GM12878 (cell line): ENCODE results near the gene CMAS. TPM values are rescaled to one million over a fixed set of nuclear protein-coding genes. Genes with fewer than 3 reads are reported as not detected.

Experiments used
- ATAC-seq: fragments of 200-7000 bp; cut with Tn5 transposase; 3 replicates; pipeline ENCODE4 v1.9.1; 2020; ENCODE audit warnings: mild to moderate bottlenecking, moderate library complexity
- Bru-seq: library from RNA; stranded (reverse); fragments of 400-500 nt; gene quantifications from one replicate; lab custom pipeline; 2021; lab: Mats Ljungman, UMichigan
- BruChase-seq, 2 experiments: library from RNA; stranded (reverse); fragments of 400-500 nt; gene quantifications; one replicate each; lab custom pipeline; 2021; lab: Mats Ljungman, UMichigan
- BruUV-seq: library from RNA; stranded (reverse); fragments of 400-500 nt; replicated peaks from 2 replicates; lab custom pipeline; 2021; lab: Mats Ljungman, UMichigan
- CTCF ChIA-PET: fragments of 300-600 bp; sonication (Branson Sonifier 250); formaldehyde crosslinking; extraction: SDS; loops from one replicate; lab custom pipeline; 2021; ENCODE audit warnings: inconsistent platforms; lab: Yijun Ruan, JAX
- POLR2A ChIA-PET: fragments of 350-600 bp; formaldehyde crosslinking; extraction: SDS; loops from one replicate; lab custom pipeline; 2021; ENCODE audit warnings: inconsistent platforms; lab: Charles Lee
- RAD21 ChIA-PET: fragments of 300-600 bp; sonication (Branson Sonifier 250); formaldehyde crosslinking; loops from one replicate; lab custom pipeline; 2023; ENCODE audit warnings: antibody characterized with exemption; ENCODE audit not compliant: unreplicated experiment; lab: Charles Lee
- SMC1A ChIA-PET: fragments of 300-600 bp; sonication (Branson Sonifier 250); formaldehyde crosslinking; loops from one replicate; lab custom pipeline; 2023; ENCODE audit not compliant: unreplicated experiment, uncharacterized antibody; lab: Charles Lee
- DNase-seq: peaks from one replicate; pipeline ENCODE4 v3.0.0-alpha.2; 2011; ENCODE audit warnings: low read depth, low spot score
- FAIRE-seq: peaks from 3 replicates; lab custom pipeline; 2011; peaks lifted over from hg19 to GRCh38; lab: Jason Lieb, UNC
- H2AFZ ChIP-seq: 2 replicates; pipeline ENCODE4 v1.6.0; 2011; ENCODE audit warnings: low read depth, low read length, control low read depth; ENCODE audit not compliant: control insufficient read depth
- H3K27ac ChIP-seq: 2 replicates; pipeline ENCODE4 v1.5.1; 2011; ENCODE audit warnings: control low read depth; ENCODE audit not compliant: control insufficient read depth, insufficient read depth
- H3K27me3 ChIP-seq, 2 experiments: replicated peaks in 1 of 2; 2 replicates each; pipeline versions ENCODE4 v1.6.0 to v1.6.1; 2011; ENCODE audit warnings: low read length in 1 of 2; ENCODE audit not compliant: control insufficient read depth in 2 of 2, insufficient read depth in 2 of 2
- H3K36me3 ChIP-seq, 2 experiments: 2 replicates each; pipeline ENCODE4 v1.5.1; 2011; ENCODE audit warnings: low read length in 1 of 2; ENCODE audit not compliant: control insufficient read depth in 2 of 2, insufficient read depth in 2 of 2
- H3K4me1 ChIP-seq: 2 replicates; pipeline ENCODE4 v1.6.1; 2011; ENCODE audit warnings: mild to moderate bottlenecking, low read length, moderate library complexity, mixed read lengths; ENCODE audit not compliant: control insufficient read depth, insufficient read depth
- H3K4me2 ChIP-seq: 2 replicates; pipeline ENCODE4 v1.6.0; 2011; ENCODE audit warnings: control low read depth; ENCODE audit not compliant: control insufficient read depth, insufficient read depth
- H3K4me3 ChIP-seq: fragments of 200-600 bp; sonication (generic); 2 replicates; pipeline ENCODE4 v1.5.1; 2016
- H3K79me2 ChIP-seq: 2 replicates; pipeline ENCODE4 v1.6.0; 2011; ENCODE audit warnings: low read length; ENCODE audit not compliant: control insufficient read depth, insufficient read depth
- H3K9ac ChIP-seq: 2 replicates; pipeline ENCODE4 v1.8.0; 2011; ENCODE audit warnings: low read length, control low read depth, mixed read lengths; ENCODE audit not compliant: control insufficient read depth, insufficient read depth
- H3K9me3 ChIP-seq: replicated peaks from 3 replicates; pipeline ENCODE4 v1.5.1; 2011; ENCODE audit warnings: mild to moderate bottlenecking, low read length; ENCODE audit not compliant: control insufficient read depth, insufficient read depth
- H4K20me1 ChIP-seq: 2 replicates; pipeline ENCODE4 v1.6.0; 2011; ENCODE audit not compliant: control insufficient read depth, insufficient read depth
- ATF3 ChIP-seq: IDR thresholded peaks from 2 replicates; pipeline ENCODE4 v1.6.1; 2011; ENCODE audit warnings: low read depth, mild to moderate bottlenecking, low read length, moderate library complexity, borderline replicate concordance; ENCODE audit errors: extremely low read depth
- BCL3 ChIP-seq: IDR thresholded peaks from 2 replicates; pipeline ENCODE4 v1.6.1; 2011; ENCODE audit warnings: borderline replicate concordance, low read depth, mild to moderate bottlenecking, moderate library complexity, low read length; ENCODE audit not compliant: insufficient read depth, poor library complexity, severe bottlenecking
- E2F8 ChIP-seq: fragments of 450-650 bp; IDR thresholded peaks from 2 replicates; pipeline ENCODE4 v1.6.1; 2018; ENCODE audit warnings: mild to moderate bottlenecking, low read depth, moderate library complexity; ENCODE audit not compliant: partially characterized antibody
- KDM1A ChIP-seq: fragments of 200-600 bp; sonication (generic); IDR thresholded peaks from 2 replicates; pipeline ENCODE4 v1.6.1; 2016; ENCODE audit warnings: borderline replicate concordance
- SKIL ChIP-seq: fragments of 450-650 bp; IDR thresholded peaks from 2 replicates; pipeline ENCODE4 v1.6.1; 2017; ENCODE audit warnings: mild to moderate bottlenecking, low read depth, inconsistent platforms; ENCODE audit not compliant: poor library complexity, severe bottlenecking
- WGBS: methylation state at CpG from one replicate; pipeline ENCODE4 v1.1.6; 2016; ENCODE audit warnings: low lambda C conversion rate; ENCODE audit not compliant: insufficient replicate concordance, insufficient coverage; ENCODE audit errors: missing lambda C conversion rate; 5-methylcytosine and 5-hydroxymethylcytosine counted together
- in situ Hi-C: fragments of 300-500 bp; cut with MboI; formaldehyde crosslinking; loops from 9 replicates; pipeline ENCODE4 v1.14.3; 2018; ENCODE audit warnings: mixed read lengths
- intact Hi-C: fragments of 100-400 bp; cut with micrococcal nuclease; formaldehyde crosslinking; loops from one replicate; pipeline ENCODE4 v1.14.2; 2022; ENCODE audit not compliant: unreplicated experiment
- long read RNA-seq, 2 experiments: library from polyadenylated mRNA; unstranded; transcript quantifications; one replicate each; pipeline ENCODE4 v2.0.0, GENCODE V29; 2019 to 2020
- polyA minus RNA-seq, 3 experiments: library from RNA; depleted of rRNA, polyadenylated mRNA; stranded (reverse); fragments of >200 nt; gene quantifications; 2 replicates each; pipeline ENCODE4 v1.2.3, GENCODE V29; 2011
- polyA plus RNA-seq, 11 experiments: library from polyadenylated mRNA; depleted of rRNA in 4 of 11; unstranded in 6 of 11; stranded (reverse) in 5 of 11; fragments of >200 nt; fragmentation: Nextera tagmentation in 4 of 11; fragmentation: Illumina TruSeq in 1 of 11; extraction: Ambion mirVana in 4 of 11; extraction: Trizol in 1 of 11; gene quantifications; 1 replicate in 1 of 11; 2 replicates in 10 of 11; pipeline versions ENCODE4 v1.2.1 to v1.2.3, GENCODE V29; 2011 to 2016; ENCODE audit warnings: inconsistent platforms in 2 of 11, missing spikeins in 2 of 11, low read depth in 1 of 11
- total RNA-seq, 4 experiments: library from RNA; depleted of rRNA in 3 of 4; stranded (reverse); fragments of >200 nt in 3 of 4; fragmentation: Illumina TruSeq in 1 of 4; extraction: Trizol in 1 of 4; gene quantifications; 2 replicates each; pipeline versions ENCODE4 v1.2.1 to v1.2.3, GENCODE V29; 2013 to 2021

Gene CMAS
- 9.0 and 13.0 TPM in 2 replicates for total RNA-seq (2013; cell fraction: nucleolus; rRNA removed)
- 24.2 and 28.5 TPM in 2 replicates for total RNA-seq (2014; rRNA removed)
- total RNA-seq (2014; rRNA removed; fragmentation: Illumina TruSeq; extraction: Trizol), result 26.7 TPM in 2 replicates
- 31.4 and 34.6 TPM in 2 replicates for total RNA-seq (2021)
- 25.6 TPM for polyA plus RNA-seq (2011; ENCODE audit: low read depth)
- 30.3 and 43.4 TPM in 2 replicates for polyA plus RNA-seq (2011; rRNA removed)
- 8.9 and 9.0 TPM in 2 replicates for polyA plus RNA-seq (2011; cell fraction: cytosol; rRNA removed)
- 10.9 and 12.1 TPM in 2 replicates for polyA plus RNA-seq (2011; cell fraction: nucleus; rRNA removed)
- 29.1 and 38.4 TPM in 2 replicates for polyA plus RNA-seq (2012)
- polyA plus RNA-seq (2014; fragmentation: Illumina TruSeq; extraction: Trizol), result 31.6 and 42.0 TPM in 2 replicates
- polyA plus RNA-seq (2014; fragmentation: Nextera tagmentation; extraction: Ambion mirVana), result 10 to 100 TPM; 12.9 to 25.7 TPM
- polyA plus RNA-seq (2014; rRNA removed), result 37.6 and 41.4 TPM in 2 replicates
- 10 to 100 TPM; 65.0 to 73.2 TPM for polyA plus RNA-seq (2016; fragmentation: Nextera tagmentation; extraction: Ambion mirVana)
- 4.7 and 5.2 TPM in 2 replicates for polyA minus RNA-seq (2011; rRNA and poly(A)+ RNA removed)
- 4.5 and 5.5 TPM in 2 replicates for polyA minus RNA-seq (2011; cell fraction: cytosol; rRNA and poly(A)+ RNA removed)
- 2.5 and 6.3 TPM in 2 replicates for polyA minus RNA-seq (2011; cell fraction: nucleus; rRNA and poly(A)+ RNA removed)
- Bru-seq, nascent RNA, result percentile 76 among the genes with signal in this experiment
- percentile 76 among the genes with signal in this experiment for BruChase-seq, experiment 1, labeled RNA remaining after a 6-hour chase
- BruChase-seq, experiment 2, labeled RNA remaining after a 2-hour chase, result percentile 71 among the genes with signal in this experiment
- long read RNA-seq, experiment 1, transcript CMAS-201 (8 exons, 1,787 nt), result major isoform, 48 of 51 reads
- long read RNA-seq, experiment 1, partial matches to known transcripts, result 1 of 51 reads
- long read RNA-seq, experiment 1, other reads (novel, unspliced or antisense), result 1 of 51 reads
- long read RNA-seq, experiment 2, transcript CMAS-201 (8 exons, 1,787 nt), result major isoform, 136 of 153 reads
- long read RNA-seq, experiment 2, partial matches to known transcripts, result 10 of 153 reads
- long read RNA-seq, experiment 2, other reads (novel, unspliced or antisense), result 5 of 153 reads

GRCh38 chr12:22046090-22046967 is at the start of gene CMAS:
CMAS (plus strand) TSS chr12:22046218; CDS start chr12:22046304, 86 bp downstream.
- SMC1A ChIA-PET, result interaction anchor here (0.9 to 3.8 kb wide), 4 partner anchors 10 to 32 kb away, joined by 5 to 19 read pairs (median 8); no protein-coding TSS in a partner anchor
- in situ Hi-C loops, result no loop called here
- under 1% methylated on average over 60 of the region's 64 CpGs for WGBS
- TF ChIP-seq ATF3 (no peak), BCL3 (no peak), E2F8 (no peak), SKIL (no peak), KDM1A (no peak)

More at GRCh38 chr12:22046090-22046967, at the start of gene CMAS:
- intact Hi-C loops, result no loop called here
- Histone ChIP-seq H3K27ac (peak within 1 kb of the TSS; percentile 78), H4K20me1 (no peaks in the 10 kb centered on the region), H2AFZ (peak within 1 kb of the TSS; percentile 85), H3K9me3 (no peaks in the 10 kb centered on the region), H3K27me3 (no peaks in the 10 kb centered on the region), H3K4me1 (no peaks in the 10 kb centered on the region), H3K36me3 (no peaks in the 10 kb centered on the region), H3K79me2 (peaks cover 12% of the 10 kb centered on the region), H3K4me2 (peak within 1 kb of the TSS; percentile 74), H3K4me3 (peak within 1 kb of the TSS; percentile 99), H3K9ac (peak within 1 kb of the TSS; percentile 77)
- ChIA-PET RAD21 (interaction anchor here (1.0 to 1.3 kb wide), 4 partner anchors 10 to 388 kb away, joined by 3 read pairs; no protein-coding TSS in a partner anchor), CTCF (interaction anchor here (1.0 to 2.9 kb wide), 6 partner anchors 9 to 579 kb away, joined by 3 to 7 read pairs (median 4); partner anchors contain the start of gene ETNK1), POLR2A (interaction anchor here (0.6 to 2.0 kb wide), 4 partner anchors 17 to 545 kb away, joined by 3 to 6 read pairs (median 4); partner anchors contain the start of genes GOLT1B, LDHB and RECQL)
- no TSS peak for BruUV-seq
- peak; percentile 16 for DNase-seq
- FAIRE-seq, result peak; percentile 56
- peak; percentile 95 for ATAC-seq
